Keratinocyte (primary cell): Measurements from ENCODE around the gene TRAF2.

Source experiments
- EZH2 ChIP-seq: IDR thresholded peaks from one replicate; pipeline ENCODE4 v1.6.1; 2012; ENCODE audit warnings: inconsistent platforms, mild to moderate bottlenecking, low read length, moderate library complexity
- TF ChIP-seq, protein P1 (sequence below), 3 experiments: IDR thresholded peaks in 1 of 3; conservative IDR thresholded peaks in 1 of 3; optimal IDR thresholded peaks in 1 of 3; 2 replicates in 2 of 3; 3 replicates in 1 of 3; pipeline versions ENCODE3 to v1.5.1; 2011; ENCODE audit warnings: low read length in 3 of 3, mild to moderate bottlenecking in 3 of 3, moderate library complexity in 2 of 3, control low read depth in 1 of 3, inconsistent platforms in 1 of 3; ENCODE audit not compliant: insufficient read depth in 2 of 3; ENCODE audit errors: extremely low read depth in 1 of 3

DNA sequence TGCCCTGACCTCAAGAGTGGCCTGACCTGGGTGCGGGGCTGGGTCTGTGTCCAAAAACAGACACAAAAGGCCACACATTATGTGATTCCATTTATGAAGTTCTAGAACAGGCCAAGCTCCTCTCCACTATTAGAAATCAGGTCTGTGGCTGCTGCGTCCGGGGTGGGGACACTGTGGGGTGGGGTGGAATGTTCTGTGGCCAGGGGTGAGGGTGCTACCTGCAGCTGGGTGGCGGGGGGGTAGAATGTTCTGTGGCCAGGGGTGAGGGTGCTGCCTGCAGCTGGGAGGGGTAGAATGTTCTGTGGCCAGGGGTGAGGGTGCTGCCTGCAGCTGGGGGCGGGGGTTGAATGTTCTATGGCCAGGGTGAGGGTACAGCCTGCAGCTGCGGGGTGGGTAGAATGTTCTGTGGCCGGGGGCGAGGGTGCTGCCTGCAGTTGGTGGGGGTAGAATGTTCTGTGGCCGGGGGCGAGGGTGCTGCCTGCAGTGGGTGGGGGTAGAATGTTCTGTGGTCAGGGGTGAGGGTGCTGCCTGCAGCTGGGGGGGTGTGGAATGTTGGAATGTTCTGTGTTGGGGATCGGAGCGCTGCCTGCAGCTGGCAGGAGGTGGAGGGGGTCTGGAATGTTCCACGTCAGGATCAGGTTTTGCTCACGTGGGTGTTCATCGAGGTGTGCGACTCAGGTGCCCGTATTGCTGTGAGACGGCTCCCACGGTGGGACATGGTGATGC, 74.1 kb downstream of the TRAF2 start:
- TF ChIP-seq, protein P1, sequence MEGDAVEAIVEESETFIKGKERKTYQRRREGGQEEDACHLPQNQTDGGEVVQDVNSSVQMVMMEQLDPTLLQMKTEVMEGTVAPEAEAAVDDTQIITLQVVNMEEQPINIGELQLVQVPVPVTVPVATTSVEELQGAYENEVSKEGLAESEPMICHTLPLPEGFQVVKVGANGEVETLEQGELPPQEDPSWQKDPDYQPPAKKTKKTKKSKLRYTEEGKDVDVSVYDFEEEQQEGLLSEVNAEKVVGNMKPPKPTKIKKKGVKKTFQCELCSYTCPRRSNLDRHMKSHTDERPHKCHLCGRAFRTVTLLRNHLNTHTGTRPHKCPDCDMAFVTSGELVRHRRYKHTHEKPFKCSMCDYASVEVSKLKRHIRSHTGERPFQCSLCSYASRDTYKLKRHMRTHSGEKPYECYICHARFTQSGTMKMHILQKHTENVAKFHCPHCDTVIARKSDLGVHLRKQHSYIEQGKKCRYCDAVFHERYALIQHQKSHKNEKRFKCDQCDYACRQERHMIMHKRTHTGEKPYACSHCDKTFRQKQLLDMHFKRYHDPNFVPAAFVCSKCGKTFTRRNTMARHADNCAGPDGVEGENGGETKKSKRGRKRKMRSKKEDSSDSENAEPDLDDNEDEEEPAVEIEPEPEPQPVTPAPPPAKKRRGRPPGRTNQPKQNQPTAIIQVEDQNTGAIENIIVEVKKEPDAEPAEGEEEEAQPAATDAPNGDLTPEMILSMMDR (optimal IDR thresholded peaks at IDR 0.05 in 1 of 3, IDR thresholded peaks at IDR 0.05 in 1 of 3, conservative IDR thresholded peaks at IDR 0.05 in 1 of 3; ENCODE audit: extremely low read depth in 1 of 3, insufficient read depth in 2 of 3, low read length in 3 of 3), result no peak
- TF ChIP-seq EZH2, result no peak
